COLO668 (cell line): Measurements from ENCODE around the gene CAMTA2.

Experiments used
- DNase-seq: peaks from one replicate; lab custom pipeline; 2025; ENCODE audit not compliant: unreplicated experiment; lab: John Stamatoyannopoulos, UW

The CAMTA2 gene

GRCh38 chr17:4947411-4948165 is 39.9 kb downstream of the CAMTA2 start:
- DNase-seq = peak; percentile 51

GRCh38 chr17:4947010-4947410 is 40.5 kb downstream of the CAMTA2 start:
- no peak for DNase-seq

GRCh38 chr17:4946312-4946976 is 41.0 kb downstream of the CAMTA2 start:
- no peak for DNase-seq

GRCh38 chr17:4945944-4946280 is 41.6 kb downstream of the CAMTA2 start:
- DNase-seq = peak; percentile 9

GRCh38 chr17:4945176-4945943 is 42.1 kb downstream of the CAMTA2 start:
- DNase-seq = peak; percentile 49

GRCh38 chr17:4944554-4945175 is 42.8 kb downstream of the CAMTA2 start:
- DNase-seq = no peak

GRCh38 chr17:4944163-4944553 is 43.3 kb downstream of the CAMTA2 start:
- DNase-seq = no peak

- no peak for DNase-seq
These were observed 44.5 kb downstream of the CAMTA2 start for GRCh38 chr17:4942760-4943508.

- no peak for DNase-seq
These were observed 46.2 kb downstream of the CAMTA2 start for GRCh38 chr17:4941319-4941610.

- peak; percentile 25 for DNase-seq
These were observed 46.7 kb downstream of the CAMTA2 start for GRCh38 chr17:4940555-4941318.

GRCh38 chr17:4939796-4940554 is 47.5 kb downstream of the CAMTA2 start, which contains the start of the genes RNF167 and SLC25A11:
Gene RNF167, plus strand, starts transcription at chr17:4940268. Its CDS starts 642 bp downstream, at chr17:4940910.
Gene SLC25A11, minus strand, starts transcription at chr17:4940046. Its CDS starts 136 bp downstream, at chr17:4939910.
- peak; percentile 97 for DNase-seq

- peak; percentile 14 for DNase-seq
These were observed 48.0 kb downstream of the CAMTA2 start for GRCh38 chr17:4939546-4939795.

- DNase-seq = peak; percentile 13
These were observed 48.6 kb downstream of the CAMTA2 start for GRCh38 chr17:4938688-4939545.

- no peak for DNase-seq
These were observed 49.4 kb downstream of the CAMTA2 start for GRCh38 chr17:4938069-4938491.

GRCh38 chr17:4937553-4937952 is 49.9 kb downstream of the CAMTA2 start:
- DNase-seq = no peak

GRCh38 chr17:4936436-4936835 is 51.0 kb downstream of the CAMTA2 start:
- no peak for DNase-seq

- DNase-seq = no peak
These were observed 51.8 kb downstream of the CAMTA2 start for GRCh38 chr17:4935650-4936049.

- DNase-seq = peak; percentile 30
These were observed 53.1 kb downstream of the CAMTA2 start for GRCh38 chr17:4934173-4934979.
